EH (cell line): ENCODE data around the gene TSPAN31.
A peak's percentile ranks its signal among the peaks of the same experiment; 100 is the strongest.

Experiments
- DNase-seq: peaks from one replicate; pipeline ENCODE4 v3.0.0-alpha.2; 2015; ENCODE audit warnings: low read depth

The TSPAN31 gene

DNA sequence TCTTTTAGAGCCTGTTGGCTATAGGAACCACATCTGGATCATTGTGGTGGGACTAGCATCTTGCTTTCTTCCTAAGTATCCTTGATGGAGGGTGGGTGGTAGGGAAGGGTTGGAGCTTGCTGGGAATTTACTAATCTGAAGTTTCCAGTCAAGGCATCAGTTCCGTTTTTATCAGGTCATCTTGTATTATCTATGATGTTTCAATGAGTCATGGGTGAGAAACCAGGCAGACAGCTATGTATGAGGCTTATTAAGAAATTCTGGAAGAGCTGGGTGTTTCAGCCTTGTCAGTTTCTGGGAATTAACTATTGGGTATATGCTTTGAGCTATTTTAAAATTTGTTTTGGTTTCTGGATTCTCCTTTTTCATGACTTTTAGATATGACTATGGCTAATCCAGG, 49.1 kb downstream of the TSPAN31 start:
- DNase-seq: peak; percentile 90

GRCh38 chr12:57795354-57795753, 50.5 kb downstream of the TSPAN31 start:
- peak; percentile 60 for DNase-seq

GRCh38 chr12:57796996-57797395, 52.2 kb downstream of the TSPAN31 start:
- no peak for DNase-seq

DNA sequence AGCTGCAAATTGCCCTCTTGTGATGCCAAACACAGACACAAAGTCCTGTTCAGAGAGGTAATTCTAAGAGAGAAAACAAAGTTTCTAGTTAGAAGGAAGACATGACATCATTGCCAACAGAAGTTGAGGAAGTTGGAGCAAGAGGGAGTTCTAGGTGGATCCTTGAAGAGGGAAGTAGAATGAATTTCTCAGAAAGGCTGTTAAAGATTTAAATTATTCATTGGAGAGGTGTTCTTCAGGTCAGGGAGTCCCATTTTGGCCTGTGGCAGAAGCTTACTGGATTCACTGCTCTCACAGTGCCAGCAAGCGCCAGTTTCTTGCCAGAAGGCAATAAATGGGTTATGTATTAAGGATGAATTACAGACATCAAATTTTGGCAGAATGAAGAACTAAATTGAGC, 53.1 kb downstream of the TSPAN31 start:
- DNase-seq: no peak
